NCI-H2196 (cell line): ENCODE data around the gene WWP2.
"Not testable (repeated sequence)": the region's sequence is repeated elsewhere in the genome, so short reads cannot be mapped to it uniquely, and the experiment has no call there.

Source experiments
- DNase-seq: peaks from one replicate; lab custom pipeline; 2025; ENCODE audit not compliant: unreplicated experiment; lab: John Stamatoyannopoulos, UW

The WWP2 gene

DNA sequence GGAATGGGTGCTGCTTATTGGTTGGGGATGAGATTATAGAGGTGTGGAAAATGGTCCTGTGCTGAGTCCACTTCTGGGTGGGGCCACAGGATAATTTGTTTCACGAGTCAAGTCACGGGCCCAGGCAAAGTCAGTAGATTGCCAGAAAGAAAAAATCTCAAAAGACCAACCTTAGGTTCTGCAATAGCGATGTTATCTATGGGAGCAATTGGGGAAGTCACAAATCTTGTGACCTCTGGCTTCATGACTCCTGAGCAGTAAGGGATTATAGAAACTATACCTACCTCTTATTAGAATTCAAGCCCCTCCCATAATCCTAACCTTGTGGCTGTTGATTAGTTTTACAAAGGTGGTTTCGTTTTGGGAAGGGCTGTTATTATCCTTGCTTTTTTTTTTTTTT is 31.4 kb downstream of the WWP2 start:
- no peak for DNase-seq

DNA sequence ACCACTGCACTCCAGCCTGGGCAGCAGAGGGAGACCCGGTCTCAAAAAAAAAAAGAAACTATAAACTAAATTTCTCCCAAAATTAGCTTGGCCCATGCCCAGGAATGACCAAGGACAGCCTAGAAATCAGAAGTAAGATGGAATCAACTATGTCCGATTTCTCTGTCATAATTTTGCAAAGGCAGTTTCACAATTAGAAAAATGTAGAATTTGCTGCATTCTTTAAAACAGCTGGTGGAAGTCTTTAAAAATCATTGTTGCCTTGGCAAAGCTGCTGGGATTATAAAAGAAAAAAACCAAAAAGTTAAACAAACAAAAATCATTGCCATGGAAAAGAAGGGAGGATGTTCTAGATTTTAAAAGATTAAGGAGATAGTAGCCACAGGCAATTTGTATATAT is 32.4 kb downstream of the WWP2 start:
- no peak for DNase-seq

DNA sequence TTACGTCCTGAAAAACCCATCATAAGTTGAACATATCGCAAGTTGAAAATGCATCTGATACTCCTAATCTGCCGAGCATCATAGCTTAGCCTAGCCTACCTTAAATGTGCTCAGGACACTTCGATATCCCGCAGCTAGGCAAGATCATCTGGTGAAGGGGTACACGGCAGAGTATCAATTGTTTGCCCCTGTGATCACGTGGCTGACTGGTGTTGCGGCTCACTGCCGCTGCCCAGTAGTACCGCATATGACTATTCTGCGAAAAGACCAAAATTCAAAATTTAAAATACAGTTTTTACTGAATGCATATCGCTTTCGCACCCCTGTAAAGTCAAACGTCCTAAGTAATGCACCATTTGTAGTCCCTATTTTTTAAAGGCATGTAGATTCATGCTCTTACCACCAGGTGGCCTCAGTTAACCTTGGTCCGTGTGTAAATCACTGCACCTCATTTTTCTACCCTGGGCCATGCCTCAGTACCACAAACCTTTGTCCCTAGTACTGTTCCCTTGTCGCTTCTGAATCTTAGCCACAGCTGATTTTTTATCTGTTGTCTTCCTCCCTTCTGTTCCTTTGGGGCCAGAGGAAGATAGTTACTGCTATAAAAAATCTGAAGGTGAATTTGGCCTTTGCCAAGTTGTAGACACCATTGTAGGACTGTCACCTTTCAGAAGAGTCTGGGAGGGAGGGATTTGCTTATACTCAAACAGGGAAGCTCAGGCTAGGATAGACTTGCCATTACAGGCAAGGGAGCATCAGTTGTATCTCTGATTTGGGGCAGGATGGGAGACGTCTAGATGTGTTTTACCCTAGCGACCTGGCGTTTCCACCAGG is 34.4 kb downstream of the WWP2 start:
- peak; percentile 23 for DNase-seq

DNA sequence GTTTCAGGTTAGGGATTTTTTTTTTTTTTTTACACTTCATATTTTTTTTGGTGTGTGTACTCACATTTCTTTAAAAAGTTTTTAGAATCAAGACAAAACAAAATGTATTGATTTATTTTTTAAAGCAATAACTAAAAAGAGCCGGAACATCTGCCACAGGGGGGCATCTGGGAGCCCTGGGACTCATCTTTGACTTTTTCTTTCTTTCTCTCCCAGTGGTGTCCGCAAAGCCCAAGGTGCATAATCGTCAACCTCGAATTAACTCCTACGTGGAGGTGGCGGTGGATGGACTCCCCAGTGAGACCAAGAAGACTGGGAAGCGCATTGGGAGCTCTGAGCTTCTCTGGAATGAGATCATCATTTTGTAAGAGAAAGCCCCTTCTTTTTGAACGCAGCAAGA is 36.3 kb downstream of the WWP2 start:
- DNase-seq: no peak

DNA sequence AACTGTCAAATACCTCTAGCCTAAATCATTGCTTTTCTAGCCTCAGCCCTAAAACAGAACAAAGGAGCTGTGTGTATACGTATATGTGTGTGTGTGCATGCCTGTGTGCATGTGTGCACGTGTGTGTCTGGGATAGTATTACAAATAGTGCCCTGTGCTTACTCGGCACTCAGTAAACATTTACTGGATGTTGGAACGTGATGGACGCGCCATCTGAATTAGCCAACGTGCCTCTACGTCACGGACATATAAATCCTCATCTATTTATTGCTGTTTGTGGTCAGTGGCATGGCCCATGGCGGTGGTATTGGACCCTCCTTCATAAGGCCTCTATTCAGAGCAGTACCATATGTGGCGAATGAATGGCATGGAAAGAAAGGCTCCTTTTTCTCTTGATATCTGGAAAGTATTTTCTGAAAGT is 37.5 kb downstream of the WWP2 start:
- DNase-seq: no peak

DNA sequence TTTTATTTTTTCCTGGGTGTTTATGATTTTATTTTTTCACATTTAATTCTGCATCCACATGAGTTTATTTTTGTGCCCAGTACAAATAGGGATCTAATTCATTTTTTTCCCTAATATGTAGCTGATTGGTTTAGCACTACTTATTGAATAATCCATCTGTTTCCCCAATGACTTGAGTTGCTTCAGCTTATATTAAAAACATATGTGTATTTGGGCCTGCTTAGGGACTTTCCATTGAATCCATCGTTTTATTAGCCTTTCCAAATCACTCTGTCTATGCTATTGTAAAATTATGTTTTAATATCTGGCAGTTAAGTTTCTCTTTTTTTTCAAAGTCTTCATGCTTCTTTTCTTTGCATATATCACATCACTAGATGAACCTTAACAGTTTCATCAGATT is 42.2 kb downstream of the WWP2 start:
- DNase-seq: no peak

DNA sequence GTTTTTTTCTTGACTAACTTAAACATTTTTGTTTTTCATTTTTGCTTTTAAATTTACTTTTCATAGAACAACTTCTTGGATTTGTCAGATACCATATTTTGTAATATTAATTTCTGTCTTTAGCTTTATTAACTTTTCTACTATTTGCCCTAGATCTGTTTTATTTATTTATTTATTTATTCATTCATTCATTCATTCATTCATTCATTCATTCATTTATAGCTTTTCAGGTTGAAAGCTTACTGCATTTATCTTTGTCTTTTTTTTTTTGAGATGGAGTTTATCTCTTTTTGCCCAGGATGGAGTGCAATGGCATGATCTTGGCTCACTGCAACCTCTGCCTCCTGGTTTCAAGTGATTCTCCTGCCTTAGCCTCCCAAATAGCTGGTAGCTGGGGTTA is 44.6 kb downstream of the WWP2 start:
- DNase-seq: not testable (repeated sequence)

DNA sequence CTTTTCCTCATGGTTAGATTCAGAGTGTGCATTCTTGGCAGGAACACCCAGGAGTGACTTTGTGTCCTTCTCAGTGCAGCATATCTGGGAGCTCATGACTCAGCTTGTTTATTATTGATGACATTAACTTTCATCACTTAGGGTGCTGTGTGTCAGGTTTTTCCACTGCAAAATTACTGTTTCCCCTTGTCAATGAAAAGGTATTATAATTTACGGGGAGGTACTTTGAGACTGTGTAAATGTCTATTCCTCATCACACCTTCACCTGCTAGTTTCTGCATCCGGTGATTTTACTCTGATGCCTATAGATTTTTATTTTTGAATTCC is 50.5 kb downstream of the WWP2 start:
- DNase-seq: no peak

DNA sequence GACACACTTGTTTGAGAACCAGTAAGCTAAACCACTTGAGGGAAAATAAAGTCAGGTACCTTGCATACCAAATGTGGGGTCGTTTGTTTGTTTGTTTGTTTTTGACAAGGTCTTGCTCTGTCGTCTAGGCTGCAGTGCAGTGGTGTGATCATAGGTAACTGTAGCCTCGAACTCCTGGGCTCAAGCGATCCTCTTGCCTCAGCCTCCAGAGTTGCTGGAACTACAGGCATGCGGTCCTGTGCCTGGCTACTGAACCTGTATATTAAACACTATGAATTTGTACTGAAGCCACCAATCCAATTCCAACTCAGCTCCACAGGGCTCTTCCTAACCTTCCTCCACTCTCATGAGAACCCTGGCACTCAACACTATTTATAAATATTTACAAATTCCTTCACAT is 51.9 kb downstream of the WWP2 start:
- no peak for DNase-seq

DNA sequence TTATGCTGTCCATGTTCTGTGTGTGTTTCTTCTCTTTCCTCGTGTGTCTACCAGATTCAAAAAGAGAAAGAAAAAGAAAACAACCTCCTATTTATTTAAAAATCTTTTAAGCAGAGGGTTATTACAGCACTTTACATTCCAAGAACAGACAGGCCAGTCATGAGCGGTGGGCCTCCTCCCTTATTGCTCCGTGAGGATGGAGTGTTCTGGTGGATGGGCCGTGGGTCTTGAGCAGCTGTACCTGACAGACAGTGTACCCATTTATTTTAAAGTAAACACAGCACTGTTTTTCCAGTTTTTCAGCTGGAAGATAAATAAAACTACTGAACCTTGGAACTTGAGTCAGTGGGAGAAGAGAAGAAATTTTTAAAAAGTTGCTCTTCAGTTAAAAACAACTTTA is 52.4 kb downstream of the WWP2 start:
- no peak for DNase-seq

DNA sequence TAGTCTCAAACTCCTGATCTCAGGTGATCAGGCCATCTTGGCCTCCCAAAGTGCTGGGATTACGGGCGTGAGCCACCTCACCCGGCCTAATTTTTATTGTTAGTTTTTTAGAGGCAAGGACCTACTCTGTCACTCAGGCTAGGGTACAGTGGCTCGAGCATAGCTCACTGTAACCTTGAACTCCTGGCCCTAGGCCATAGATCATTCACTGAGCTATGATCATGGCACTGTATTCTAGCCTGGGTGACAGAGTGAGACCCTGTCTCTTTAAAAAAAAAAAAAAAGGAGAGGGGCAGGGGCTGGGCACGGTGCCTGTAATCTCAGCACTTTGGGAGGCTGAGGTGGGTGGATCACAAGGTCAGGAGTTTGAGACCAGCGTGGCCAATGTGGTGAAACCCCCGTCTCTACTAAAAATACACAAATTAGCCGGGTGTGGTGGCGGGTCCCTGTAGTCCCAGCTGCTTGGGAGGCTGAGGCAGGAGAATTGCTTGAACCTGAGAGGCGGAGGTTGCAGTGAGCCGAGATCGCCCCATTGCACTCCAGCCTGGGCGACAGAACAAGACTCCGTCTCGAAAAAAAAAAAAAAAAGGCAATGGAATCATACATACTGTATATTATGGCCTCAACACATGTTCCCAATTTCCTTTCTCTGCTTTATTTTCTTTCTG is 53.2 kb downstream of the WWP2 start:
- DNase-seq: not testable (repeated sequence)

DNA sequence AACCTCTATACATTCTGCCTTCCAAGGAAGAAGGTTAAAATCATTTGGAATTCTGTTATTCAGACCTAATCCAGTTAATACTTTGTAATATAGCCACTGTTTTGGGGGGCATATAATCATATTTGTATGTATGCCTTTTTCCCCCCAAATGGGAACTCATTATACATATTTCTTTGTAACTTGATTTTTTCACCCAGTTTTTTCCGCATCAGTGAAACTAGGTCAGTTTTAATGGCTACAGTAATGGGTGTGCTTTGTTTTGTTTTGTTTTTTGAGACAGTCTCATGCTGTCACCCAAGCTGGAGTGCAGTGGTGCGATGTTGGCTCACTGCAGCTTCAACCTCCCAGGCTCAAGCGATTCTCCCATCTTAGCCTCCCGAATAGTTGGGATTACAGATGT is 54.9 kb downstream of the WWP2 start:
- DNase-seq: no peak

DNA sequence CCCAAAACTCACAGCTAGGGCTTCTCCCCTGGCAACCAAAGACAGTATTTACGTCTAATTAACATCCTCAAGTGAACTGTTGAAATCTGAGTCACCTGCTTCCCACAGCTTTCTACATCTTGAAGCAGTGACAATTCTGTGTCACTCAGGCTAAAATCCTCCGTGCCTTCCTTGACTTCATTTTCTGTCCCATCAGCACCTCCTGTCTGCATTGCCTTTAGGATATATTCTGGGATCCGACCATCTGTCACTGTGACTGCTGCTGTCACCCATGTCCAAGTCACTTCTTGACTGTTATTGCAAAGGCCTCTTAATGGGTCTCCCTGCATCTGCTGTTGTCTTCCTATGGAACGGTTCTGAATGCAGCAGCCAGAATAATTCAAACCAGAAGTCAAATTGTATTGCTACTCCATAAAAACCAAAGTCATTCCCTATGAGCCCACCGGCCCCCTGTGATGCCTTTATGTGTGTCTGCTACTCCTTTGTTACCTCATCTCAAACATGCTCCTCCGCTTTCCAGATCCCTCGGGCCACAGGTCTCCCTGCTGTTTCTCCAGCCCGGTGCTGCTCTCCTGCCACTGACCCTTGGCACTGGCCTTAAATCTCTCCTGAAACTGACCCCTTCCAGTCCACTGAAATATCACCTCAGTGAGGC is 56.9 kb downstream of the WWP2 start:
- DNase-seq: no peak

DNA sequence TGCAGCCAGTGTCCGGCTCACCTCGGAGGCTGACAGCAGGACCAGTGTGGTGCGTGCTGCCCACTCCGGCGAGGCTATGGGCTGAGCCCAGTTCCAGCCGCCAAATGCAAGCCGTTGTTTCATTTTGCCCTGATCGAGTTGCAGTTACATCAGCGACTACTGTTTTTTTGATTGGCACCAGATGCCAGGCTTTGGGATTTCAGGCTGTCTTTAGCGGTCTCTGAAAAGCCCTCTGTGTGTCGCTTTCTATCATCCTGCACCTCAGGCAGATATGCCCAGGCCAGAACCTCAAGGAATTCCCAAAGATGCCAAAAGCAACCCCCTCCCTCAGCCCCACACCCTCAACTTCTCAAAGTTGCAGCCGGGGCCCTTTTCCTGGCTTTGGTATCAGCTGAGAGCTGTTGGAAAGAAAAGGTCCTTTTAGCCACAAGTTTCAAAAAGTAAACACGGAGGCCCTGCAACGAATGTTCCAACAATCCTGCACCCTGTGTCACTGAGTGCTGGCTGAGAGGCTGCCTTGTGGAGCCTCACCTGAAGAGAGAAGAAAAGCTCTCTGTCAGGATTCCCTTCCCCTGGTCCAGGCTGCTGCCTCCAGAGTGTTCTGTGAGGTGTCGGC is 58.9 kb downstream of the WWP2 start:
- no peak for DNase-seq

DNA sequence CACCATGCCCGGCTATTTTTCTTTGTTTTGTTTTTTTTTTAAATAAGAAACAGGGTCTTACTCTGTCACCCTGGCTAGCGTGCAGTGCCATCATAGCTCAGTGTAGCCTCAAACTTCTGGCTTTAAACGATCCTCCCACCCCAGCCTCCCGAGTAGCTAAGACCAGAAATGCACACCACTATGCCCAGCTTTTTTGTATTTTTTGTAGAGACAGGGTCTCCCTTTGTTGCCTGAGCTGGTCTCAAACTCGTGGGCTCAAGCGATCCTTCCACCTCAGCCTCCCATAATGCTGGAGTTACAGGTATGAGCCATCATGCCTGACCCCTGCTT is 59.7 kb downstream of the WWP2 start:
- no peak for DNase-seq

DNA sequence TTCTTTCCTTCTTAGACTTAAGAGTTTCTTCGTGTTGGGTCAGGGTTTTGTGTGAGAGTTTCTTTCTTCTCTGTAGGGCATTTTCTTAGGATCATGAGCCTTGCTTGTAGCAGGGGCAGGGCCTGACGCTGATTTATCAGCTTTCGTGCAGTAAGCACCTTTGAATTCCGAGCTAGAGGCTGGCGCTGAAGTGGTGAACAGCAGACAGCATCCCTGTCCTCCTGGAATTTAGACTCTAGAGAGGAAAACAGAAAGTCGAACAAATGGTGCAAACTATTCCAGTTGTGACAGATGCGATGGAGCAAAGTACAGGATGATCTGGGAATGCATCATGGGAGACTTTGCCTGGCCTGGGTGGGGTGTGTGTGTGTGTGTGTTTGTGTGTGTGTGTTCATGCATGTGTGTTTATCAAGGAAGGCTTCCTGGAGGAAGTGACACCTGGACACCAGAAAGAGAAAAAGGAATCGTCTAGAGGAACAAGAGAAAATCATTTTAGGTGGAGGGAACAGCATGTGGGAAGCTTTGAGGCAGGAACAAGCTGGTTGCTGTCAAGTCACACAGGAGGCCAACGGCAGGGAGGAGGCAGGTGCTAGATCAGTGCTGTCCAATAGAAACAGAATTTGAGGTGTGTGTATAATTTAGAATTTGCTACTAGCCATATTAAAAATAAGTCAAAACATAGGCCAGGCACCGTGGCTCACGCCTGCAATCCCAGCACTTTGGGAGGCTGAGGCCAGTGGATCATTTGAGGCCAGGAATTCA is 60.2 kb downstream of the WWP2 start:
- DNase-seq: no peak

DNA sequence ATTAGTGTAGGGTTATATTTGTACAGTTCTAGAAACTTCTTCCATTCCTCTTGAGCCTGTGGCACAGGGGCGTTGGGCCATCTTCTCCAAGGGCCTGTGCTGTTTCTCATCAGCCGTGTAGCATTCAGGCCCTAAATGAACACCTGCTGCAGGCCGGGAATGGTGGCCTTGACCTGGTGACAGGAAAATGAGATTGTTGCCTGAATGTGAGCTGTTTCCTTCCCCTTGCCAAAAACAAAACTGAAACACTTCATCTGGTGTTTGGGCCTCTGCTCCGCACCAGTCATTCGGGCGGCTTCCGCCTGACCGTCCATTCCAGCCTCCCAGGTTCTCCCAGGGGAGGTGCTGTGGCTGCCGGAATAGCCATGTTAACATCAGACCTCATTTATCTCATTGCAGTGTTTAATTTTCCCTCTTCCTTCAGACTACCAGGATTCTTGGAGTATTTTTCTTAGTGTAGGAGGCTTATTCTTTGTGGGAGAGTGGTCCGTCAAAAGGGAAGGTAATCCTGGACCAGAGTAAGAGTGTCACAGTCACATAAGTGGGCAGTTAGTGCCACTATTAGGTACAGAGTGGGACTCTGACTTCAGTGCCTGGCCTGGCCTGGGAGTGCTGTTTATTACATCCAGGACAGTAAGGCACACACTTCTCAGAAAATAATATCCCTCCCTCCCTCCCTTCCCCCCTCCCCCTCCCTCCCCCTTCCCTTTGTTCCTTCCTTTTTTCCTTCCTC is 61.9 kb downstream of the WWP2 start:
- DNase-seq: no peak

DNA sequence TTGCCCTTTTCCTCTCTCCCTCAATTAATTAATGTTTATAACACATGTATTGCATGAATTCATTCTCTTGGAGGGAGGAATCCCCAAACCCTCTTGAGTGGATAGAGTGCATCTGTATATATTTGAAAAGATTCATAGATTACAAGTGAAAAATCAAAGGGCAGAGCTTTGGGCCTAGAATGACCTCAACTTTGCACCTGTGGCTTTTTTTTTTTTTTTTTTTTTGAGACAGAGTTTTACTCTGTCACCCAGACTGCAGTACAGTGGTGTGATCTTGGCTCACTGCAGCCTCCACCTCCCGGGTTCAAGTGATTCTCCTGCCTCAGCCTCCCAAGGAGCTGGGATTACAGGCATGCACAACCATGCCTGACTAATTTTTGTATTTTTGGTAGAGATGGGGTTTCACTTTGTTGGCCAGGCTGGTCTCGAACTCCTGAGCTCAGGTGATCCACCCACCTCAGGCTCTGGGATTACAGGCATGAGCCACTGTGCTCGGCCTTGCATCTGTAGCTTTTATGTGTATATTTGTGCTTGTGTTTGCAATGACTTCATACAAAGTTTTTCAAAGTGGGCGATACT is 62.5 kb downstream of the WWP2 start:
- DNase-seq: not testable (repeated sequence)

DNA sequence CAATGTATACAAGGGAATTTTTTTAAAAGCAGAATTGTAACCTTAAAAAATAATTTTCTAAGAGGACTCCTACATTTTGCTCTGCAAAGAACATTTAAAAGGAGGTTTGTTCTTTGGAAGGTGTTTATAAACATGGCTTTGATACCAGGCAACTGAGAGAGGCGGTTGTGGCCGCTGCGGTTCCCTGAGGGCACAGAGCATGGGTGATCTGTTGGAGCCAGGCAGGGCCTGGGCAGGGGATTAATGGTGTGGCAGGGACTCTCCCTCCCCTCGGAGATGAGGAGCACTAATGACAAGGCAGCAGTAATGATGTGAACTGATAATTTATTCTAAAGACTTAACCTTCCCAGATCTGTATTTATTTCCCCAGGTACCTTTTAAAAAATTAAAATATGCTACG is 65.4 kb downstream of the WWP2 start:
- no peak for DNase-seq

DNA sequence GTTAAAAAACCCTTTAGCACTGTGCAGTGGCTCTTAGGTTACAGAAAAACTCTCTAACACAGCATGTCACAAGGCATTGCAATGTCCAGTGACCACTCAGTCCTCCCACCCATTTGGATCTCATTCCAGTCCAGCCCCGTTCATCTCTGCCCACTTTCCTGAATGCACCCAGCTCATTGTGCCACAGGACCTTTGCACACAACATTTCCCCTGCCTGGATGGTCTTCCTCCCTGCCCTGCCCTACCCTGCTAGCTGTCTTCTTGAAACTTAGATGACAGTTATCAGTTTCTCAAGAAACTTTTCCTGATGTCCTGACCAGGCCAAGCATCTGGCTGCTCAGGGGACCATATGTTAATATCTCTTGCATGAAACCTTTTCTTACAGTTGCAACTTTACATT is 67.2 kb downstream of the WWP2 start:
- no peak for DNase-seq
